SJCRH30 (cell line): ENCODE results near the gene HLX. TPM values are rescaled to one million over a fixed set of nuclear protein-coding genes. Genes with fewer than 3 reads are reported as not detected.

ENCODE experiments used
- DNase-seq, 2 experiments: peaks; one replicate each; pipeline ENCODE4 v3.0.0-alpha.2; 2015 to 2020
- H3K27ac ChIP-seq: fragments of 250-450 bp; sonication (Bioruptor Pico); 2 replicates; pipeline ENCODE4 v1.5.1; 2020; ENCODE audit warnings: mild to moderate bottlenecking, moderate library complexity
- H3K27me3 ChIP-seq: fragments of 250-450 bp; sonication (Bioruptor Pico); 2 replicates; pipeline ENCODE4 v1.5.1; 2020; ENCODE audit warnings: mild to moderate bottlenecking, moderate library complexity
- H3K36me3 ChIP-seq: fragments of 250-450 bp; sonication (Bioruptor Pico); 2 replicates; pipeline ENCODE4 v1.5.1; 2020; ENCODE audit warnings: mild to moderate bottlenecking, moderate library complexity
- H3K4me1 ChIP-seq: fragments of 250-450 bp; sonication (Bioruptor Pico); 2 replicates; pipeline ENCODE4 v1.5.1; 2020; ENCODE audit warnings: mild to moderate bottlenecking, moderate library complexity
- H3K4me3 ChIP-seq: fragments of 250-450 bp; sonication (Bioruptor Pico); 2 replicates; pipeline ENCODE4 v1.5.1; 2020; ENCODE audit warnings: mild to moderate bottlenecking, moderate library complexity
- H3K9me3 ChIP-seq: fragments of 250-450 bp; sonication (Bioruptor Pico); replicated peaks from 2 replicates; pipeline ENCODE4 v1.5.1; 2020; ENCODE audit warnings: mild to moderate bottlenecking, moderate library complexity
- total RNA-seq: library from RNA; depleted of rRNA; stranded (reverse); fragments of >200 nt; shearing (Covaris generic); gene quantifications from 2 replicates; pipeline ENCODE4 v1.2.3, GENCODE V29; 2014

The HLX gene
- total RNA-seq, 1 experiment from 2014 or later, result 15.4 TPM

- no peaks in the 10 kb centered on the region for H3K9me3 ChIP-seq
- no peak overlapping the region for H3K4me3 ChIP-seq
- DNase-seq, result no peak
- no peaks in the 10 kb centered on the region for H3K4me1 ChIP-seq
- no peaks in the 10 kb centered on the region for H3K27me3 ChIP-seq
- H3K27ac ChIP-seq, result no peak overlapping the region
- peaks cover 31% of the 10 kb centered on the region for H3K36me3 ChIP-seq
These were observed 8.5 kb downstream of the HLX start for GRCh38 chr1:220887520-220888416.

GRCh38 chr1:220888417-220888986 lies 9.3 kb downstream of the HLX start:
- Histone ChIP-seq H3K27ac (no peak overlapping the region), H3K4me3 (no peak overlapping the region), H3K9me3 (no peaks in the 10 kb centered on the region), H3K36me3 (peaks cover 28% of the 10 kb centered on the region), H3K4me1 (no peaks in the 10 kb centered on the region), H3K27me3 (no peaks in the 10 kb centered on the region)
- DNase-seq, result no peak

- no peak overlapping the region for H3K27ac ChIP-seq
- no peaks in the 10 kb centered on the region for H3K9me3 ChIP-seq
- H3K4me1 ChIP-seq, result no peaks in the 10 kb centered on the region
- DNase-seq, result no peak
- no peak overlapping the region for H3K4me3 ChIP-seq
- peaks cover 20% of the 10 kb centered on the region for H3K36me3 ChIP-seq
- no peaks in the 10 kb centered on the region for H3K27me3 ChIP-seq
These were observed 10.1 kb downstream of the HLX start for GRCh38 chr1:220889333-220889732.

- no peak overlapping the region for H3K4me3 ChIP-seq
- peaks cover 16% of the 10 kb centered on the region for H3K36me3 ChIP-seq
- H3K4me1 ChIP-seq, result no peaks in the 10 kb centered on the region
- no peak overlapping the region for H3K27ac ChIP-seq
- no peak for DNase-seq
- H3K27me3 ChIP-seq, result no peaks in the 10 kb centered on the region
- H3K9me3 ChIP-seq, result no peaks in the 10 kb centered on the region
These were observed 10.6 kb downstream of the HLX start for GRCh38 chr1:220889848-220890287.

GRCh38 chr1:220890602-220891001 lies 11.4 kb downstream of the HLX start:
- no peaks in the 10 kb centered on the region for H3K4me1 ChIP-seq
- no peaks in the 10 kb centered on the region for H3K27me3 ChIP-seq
- H3K9me3 ChIP-seq, result no peaks in the 10 kb centered on the region; the same call in 1 of the 2 replicates
- no peak overlapping the region for H3K4me3 ChIP-seq
- H3K27ac ChIP-seq, result no peak overlapping the region
- peaks cover 8% of the 10 kb centered on the region for H3K36me3 ChIP-seq
- DNase-seq, result no peak

GRCh38 chr1:220891224-220892085 lies 12.2 kb downstream of the HLX start:
- Histone ChIP-seq H3K4me1 (no peaks in the 10 kb centered on the region), H3K27ac (no peak overlapping the region), H3K9me3 (no peaks in the 10 kb centered on the region; the same call in 1 of the 2 replicates), H3K36me3 (no peaks in the 10 kb centered on the region; the same call in 1 of the 2 replicates), H3K27me3 (no peaks in the 10 kb centered on the region), H3K4me3 (no peak overlapping the region)
- DNase-seq, result no peak

- no peak for DNase-seq
- no peaks in the 10 kb centered on the region for H3K36me3 ChIP-seq
- H3K27me3 ChIP-seq, result no peaks in the 10 kb centered on the region
- no peak overlapping the region for H3K27ac ChIP-seq
- H3K4me1 ChIP-seq, result no peaks in the 10 kb centered on the region
- no peaks in the 10 kb centered on the region; the same call in 1 of the 2 replicates for H3K9me3 ChIP-seq
- no peak overlapping the region for H3K4me3 ChIP-seq
These were observed 12.8 kb downstream of the HLX start for GRCh38 chr1:220892086-220892376.

GRCh38 chr1:220892997-220893700 lies 13.9 kb downstream of the HLX start:
- Histone ChIP-seq H3K4me3 (no peak overlapping the region), H3K4me1 (no peaks in the 10 kb centered on the region), H3K36me3 (no peaks in the 10 kb centered on the region), H3K27me3 (no peaks in the 10 kb centered on the region), H3K27ac (no peak overlapping the region), H3K9me3 (peaks cover 2% of the 10 kb centered on the region)
- no peak for DNase-seq

GRCh38 chr1:220893701-220894024 lies 14.4 kb downstream of the HLX start:
- H3K4me3 ChIP-seq, result no peak overlapping the region
- DNase-seq, result no peak
- no peaks in the 10 kb centered on the region for H3K27me3 ChIP-seq

GRCh38 chr1:220894025-220894923 lies 15.0 kb downstream of the HLX start:
- H3K9me3 ChIP-seq, result peaks cover 9% of the 10 kb centered on the region
- no peaks in the 10 kb centered on the region for H3K36me3 ChIP-seq
- no peaks in the 10 kb centered on the region for H3K27me3 ChIP-seq
- no peak for DNase-seq
- H3K27ac ChIP-seq, result no peak overlapping the region
- no peak overlapping the region for H3K4me3 ChIP-seq
- no peaks in the 10 kb centered on the region for H3K4me1 ChIP-seq

More at GRCh38 chr1:220893701-220894024, 14.4 kb downstream of the HLX start:
- H3K27ac ChIP-seq, result no peak overlapping the region
- H3K9me3 ChIP-seq, result peaks cover 7% of the 10 kb centered on the region
- no peaks in the 10 kb centered on the region for H3K4me1 ChIP-seq
- no peaks in the 10 kb centered on the region for H3K36me3 ChIP-seq

GRCh38 chr1:220894924-220895256 lies 15.6 kb downstream of the HLX start:
- Histone ChIP-seq H3K9me3 (peaks cover 9% of the 10 kb centered on the region), H3K27ac (no peak overlapping the region), H3K36me3 (no peaks in the 10 kb centered on the region), H3K4me1 (no peaks in the 10 kb centered on the region), H3K27me3 (no peaks in the 10 kb centered on the region), H3K4me3 (no peak overlapping the region)
- DNase-seq, result no peak

GRCh38 chr1:220895412-220895946 lies 16.2 kb downstream of the HLX start:
- Histone ChIP-seq H3K27ac (no peak overlapping the region), H3K4me1 (no peaks in the 10 kb centered on the region), H3K9me3 (peaks cover 9% of the 10 kb centered on the region), H3K4me3 (no peak overlapping the region), H3K27me3 (no peaks in the 10 kb centered on the region), H3K36me3 (no peaks in the 10 kb centered on the region)
- no peak for DNase-seq

- no peak overlapping the region for H3K27ac ChIP-seq
These were observed 16.8 kb downstream of the HLX start for GRCh38 chr1:220896092-220896491.

More at GRCh38 chr1:220896092-220896491, 16.8 kb downstream of the HLX start:
- Histone ChIP-seq H3K9me3 (peaks cover 12% of the 10 kb centered on the region), H3K4me3 (no peak overlapping the region), H3K4me1 (no peaks in the 10 kb centered on the region), H3K36me3 (no peaks in the 10 kb centered on the region), H3K27me3 (no peaks in the 10 kb centered on the region; the same call in 1 of the 2 replicates)
- no peak for DNase-seq
